CD14-positive monocyte (primary cell): Measurements from ENCODE around the gene EME1. TPM values are rescaled to one million over a fixed set of nuclear protein-coding genes. Genes with fewer than 3 reads are reported as not detected.
A peak's percentile ranks its signal among the peaks of the same experiment; 100 is the strongest.

Experiments
- DNase-seq, 3 donors: peaks; one replicate each; pipeline ENCODE4 v3.0.0-alpha.2; 2011 to 2022
- H2AFZ ChIP-seq: 2 replicates; pipeline ENCODE4 v1.6.0; 2012; ENCODE audit warnings: mild to moderate bottlenecking, low read depth, low read length, inconsistent platforms; ENCODE audit not compliant: insufficient read depth, poor library complexity, severe bottlenecking
- H3K27ac ChIP-seq, 2 donors: 1 replicate in 1 of 2; 2 replicates in 1 of 2; pipeline ENCODE4 v1.5.1; 2012 to 2013; ENCODE audit warnings: low read length in 2 of 2, control low read depth in 1 of 2, inconsistent platforms in 1 of 2, low read depth in 1 of 2, mild to moderate bottlenecking in 1 of 2
- H3K27me3 ChIP-seq, 2 donors: one replicate each; pipeline versions ENCODE4 v1.6.0 to v1.6.1; 2011 to 2013; ENCODE audit warnings: low read length in 2 of 2; ENCODE audit not compliant: control insufficient read depth in 2 of 2, insufficient read depth in 2 of 2
- H3K36me3 ChIP-seq, 2 donors: replicated peaks in 1 of 2; 1 replicate in 1 of 2; 2 replicates in 1 of 2; pipeline versions ENCODE4 v1.5.1 to v1.6.1; 2012 to 2013; ENCODE audit warnings: low read length in 2 of 2, control low read depth in 1 of 2, inconsistent platforms in 1 of 2, mild to moderate bottlenecking in 1 of 2; ENCODE audit not compliant: insufficient read depth in 2 of 2, control insufficient read depth in 1 of 2
- H3K4me1 ChIP-seq, 2 donors: 1 replicate in 1 of 2; 2 replicates in 1 of 2; pipeline versions ENCODE4 v1.5.1 to v1.6.1; 2012 to 2013; ENCODE audit warnings: low read length in 2 of 2, control low read depth in 1 of 2, inconsistent platforms in 1 of 2, mild to moderate bottlenecking in 1 of 2, moderate library complexity in 1 of 2; ENCODE audit not compliant: insufficient read depth in 2 of 2, control insufficient read depth in 1 of 2
- H3K4me2 ChIP-seq: replicated peaks from 2 replicates; pipeline ENCODE3; 2012; ENCODE audit warnings: low read length, moderate library complexity, mild to moderate bottlenecking; ENCODE audit not compliant: poor library complexity, severe bottlenecking; ENCODE audit errors: extremely low read depth
- H3K4me3 ChIP-seq, 3 experiments: fragments of 200-600 bp in 1 of 3; sonication (generic) in 1 of 3; replicated peaks in 1 of 3; 1 replicate in 2 of 3; 2 replicates in 1 of 3; pipeline ENCODE4 v1.5.1; 2011 to 2013; ENCODE audit warnings: low read length in 3 of 3, mild to moderate bottlenecking in 3 of 3, control low read depth in 2 of 3, low read depth in 2 of 3, inconsistent platforms in 1 of 3, moderate library complexity in 1 of 3
- H3K79me2 ChIP-seq: 2 replicates; pipeline ENCODE4 v1.6.0; 2012; ENCODE audit warnings: mild to moderate bottlenecking, control low read depth, inconsistent platforms, low read length, moderate library complexity; ENCODE audit not compliant: insufficient read depth
- H3K9ac ChIP-seq: 2 replicates; pipeline ENCODE4 v1.6.0; 2017; ENCODE audit warnings: low read length, mild to moderate bottlenecking; ENCODE audit not compliant: insufficient read depth, poor library complexity, severe bottlenecking
- H3K9me3 ChIP-seq, 2 donors: replicated peaks in 1 of 2; 1 replicate in 1 of 2; 2 replicates in 1 of 2; pipeline versions ENCODE4 v1.5.1 to v1.6.1; 2012 to 2013; ENCODE audit warnings: low read length in 2 of 2, control low read depth in 1 of 2; ENCODE audit not compliant: control insufficient read depth in 1 of 2, insufficient read depth in 1 of 2
- H4K20me1 ChIP-seq: 2 replicates; pipeline ENCODE4 v1.6.0; 2012; ENCODE audit warnings: mild to moderate bottlenecking, low read length, control low read depth, moderate library complexity; ENCODE audit not compliant: insufficient read depth
- H3K27ac Mint-ChIP-seq, 7 donors: one replicate each; pipeline ENCODE4 v1.8.0; 2020; ENCODE audit warnings: mild to moderate bottlenecking in 7 of 7, mixed read lengths in 7 of 7, moderate library complexity in 6 of 7, inconsistent platforms in 2 of 7
- H3K27me3 Mint-ChIP-seq, 3 donors: one replicate each; pipeline ENCODE4 v1.8.0; 2021 to 2022; ENCODE audit warnings: low read depth in 3 of 3, mild to moderate bottlenecking in 3 of 3, mixed read lengths in 3 of 3, moderate library complexity in 3 of 3, inconsistent platforms in 1 of 3
- H3K36me3 Mint-ChIP-seq, 2 donors: one replicate each; pipeline ENCODE4 v1.8.0; 2020; ENCODE audit warnings: mixed read lengths in 2 of 2, inconsistent platforms in 1 of 2, mild to moderate bottlenecking in 1 of 2
- H3K4me1 Mint-ChIP-seq: one replicate; pipeline ENCODE4 v1.8.0; 2020; ENCODE audit warnings: mild to moderate bottlenecking, mixed read lengths
- H3K4me3 Mint-ChIP-seq, 2 donors: one replicate each; pipeline ENCODE4 v1.8.0; 2020; ENCODE audit warnings: mild to moderate bottlenecking in 2 of 2, mixed read lengths in 2 of 2, moderate library complexity in 1 of 2
- H3K9me3 Mint-ChIP-seq, 7 donors: one replicate each; pipeline ENCODE4 v1.8.0; 2020 to 2022; ENCODE audit warnings: mixed read lengths in 7 of 7, mild to moderate bottlenecking in 6 of 7, moderate library complexity in 6 of 7, inconsistent platforms in 2 of 7
- WGBS: methylation state at CpG from one replicate; pipeline ENCODE4 v1.1.5; 2013; ENCODE audit warnings: missing lambda C conversion rate; ENCODE audit not compliant: insufficient coverage; 5-methylcytosine and 5-hydroxymethylcytosine counted together
- intact Hi-C, 2 donors: fragments of 100-400 bp; cut with micrococcal nuclease; formaldehyde crosslinking; loops; one replicate each; pipeline versions ENCODE4 v1.15.0 to v1.15.1; 2023
- polyA plus RNA-seq, 3 donors: library from polyadenylated mRNA; depleted of rRNA in 1 of 3; unstranded in 2 of 3; stranded (reverse) in 1 of 3; fragments of 300-500 nt in 2 of 3; fragments of >200 nt in 1 of 3; fragmentation: Illumina TruSeq in 2 of 3; gene quantifications; 1 replicate in 2 of 3; 2 replicates in 1 of 3; pipeline ENCODE4 v1.2.3, GENCODE V29; 2012 to 2021
- TF ChIP-seq, protein P1 (sequence below): fragments of 200-600 bp; IDR thresholded peaks from one replicate; pipeline ENCODE4 v1.8.0; 2022; ENCODE audit warnings: antibody characterized with exemption, mild to moderate bottlenecking

EME1 gene
- polyA plus RNA-seq, 3 donors: 0.33 to 0.76 (median 0.43) TPM

- no peaks in the 10 kb centered on the region for H3K79me2 ChIP-seq
- H3K27ac Mint-ChIP-seq: peak overlapping the region in 1 of 7 donors; percentile 37
- H3K4me2 ChIP-seq: no peak overlapping the region
- no peak overlapping the region for H2AFZ ChIP-seq
- H3K9me3 ChIP-seq: no peaks in the 10 kb centered on the region
- H3K4me1 Mint-ChIP-seq: peaks cover 10% of the 10 kb centered on the region
- intact Hi-C loops: no loop called here
- H3K27me3 Mint-ChIP-seq: no peaks in the 10 kb centered on the region
- no peaks in the 10 kb centered on the region for H3K27me3 ChIP-seq
- no peak overlapping the region for H3K9ac ChIP-seq
- H3K27ac ChIP-seq: no peak overlapping the region
- no peak overlapping the region for H3K4me3 ChIP-seq
- TF ChIP-seq, protein P1, sequence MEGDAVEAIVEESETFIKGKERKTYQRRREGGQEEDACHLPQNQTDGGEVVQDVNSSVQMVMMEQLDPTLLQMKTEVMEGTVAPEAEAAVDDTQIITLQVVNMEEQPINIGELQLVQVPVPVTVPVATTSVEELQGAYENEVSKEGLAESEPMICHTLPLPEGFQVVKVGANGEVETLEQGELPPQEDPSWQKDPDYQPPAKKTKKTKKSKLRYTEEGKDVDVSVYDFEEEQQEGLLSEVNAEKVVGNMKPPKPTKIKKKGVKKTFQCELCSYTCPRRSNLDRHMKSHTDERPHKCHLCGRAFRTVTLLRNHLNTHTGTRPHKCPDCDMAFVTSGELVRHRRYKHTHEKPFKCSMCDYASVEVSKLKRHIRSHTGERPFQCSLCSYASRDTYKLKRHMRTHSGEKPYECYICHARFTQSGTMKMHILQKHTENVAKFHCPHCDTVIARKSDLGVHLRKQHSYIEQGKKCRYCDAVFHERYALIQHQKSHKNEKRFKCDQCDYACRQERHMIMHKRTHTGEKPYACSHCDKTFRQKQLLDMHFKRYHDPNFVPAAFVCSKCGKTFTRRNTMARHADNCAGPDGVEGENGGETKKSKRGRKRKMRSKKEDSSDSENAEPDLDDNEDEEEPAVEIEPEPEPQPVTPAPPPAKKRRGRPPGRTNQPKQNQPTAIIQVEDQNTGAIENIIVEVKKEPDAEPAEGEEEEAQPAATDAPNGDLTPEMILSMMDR: no peak
- peaks cover 4% of the 10 kb centered on the region in 2 donors for H3K4me1 ChIP-seq
- WGBS: 99% methylated on average over 15 of the region's 17 CpGs
- no peaks in the 10 kb centered on the region for H3K9me3 Mint-ChIP-seq
- H3K36me3 Mint-ChIP-seq: peaks cover 59 to 65% of the 10 kb centered on the region in 2 donors
- H3K36me3 ChIP-seq: peaks cover 61 to 78% of the 10 kb centered on the region in 2 donors
- no peak overlapping the region for H3K4me3 Mint-ChIP-seq
- H4K20me1 ChIP-seq: no peaks in the 10 kb centered on the region
- no peak for DNase-seq
Observed at GRCh38 chr17:50358177-50358576, 14.9 kb upstream of the EME1 start.

GRCh38 chr17:50359005-50359699 is 13.9 kb upstream of the EME1 start:
- no peaks in the 10 kb centered on the region for H3K27me3 Mint-ChIP-seq
- 96% methylated on average over 3 of the region's 5 CpGs for WGBS
- H3K4me3 ChIP-seq: no peak overlapping the region
- no peak overlapping the region for H3K27ac ChIP-seq
- H3K36me3 ChIP-seq: peaks cover 57 to 70% of the 10 kb centered on the region in 2 donors
- H3K4me3 Mint-ChIP-seq: no peak overlapping the region
- H4K20me1 ChIP-seq: no peaks in the 10 kb centered on the region
- H2AFZ ChIP-seq: no peak overlapping the region
- no peaks in the 10 kb centered on the region for H3K9me3 ChIP-seq
- no peaks in the 10 kb centered on the region for H3K9me3 Mint-ChIP-seq
- DNase-seq: no peak
- peaks cover 55 to 64% of the 10 kb centered on the region in 2 donors for H3K36me3 Mint-ChIP-seq
- peaks cover 10% of the 10 kb centered on the region for H3K4me1 Mint-ChIP-seq
- H3K4me1 ChIP-seq: peaks cover 4% of the 10 kb centered on the region in 2 donors
- H3K27me3 ChIP-seq: no peaks in the 10 kb centered on the region
- H3K4me2 ChIP-seq: no peak overlapping the region
- no peak overlapping the region for H3K9ac ChIP-seq
- TF ChIP-seq, protein P1: no peak
- no peak overlapping the region for H3K27ac Mint-ChIP-seq
- no peaks in the 10 kb centered on the region for H3K79me2 ChIP-seq
- intact Hi-C loops: no loop called here
